T-cell (primary cell): ENCODE measurements around the gene CWC25. TPM values are rescaled to one million over a fixed set of nuclear protein-coding genes. Genes with fewer than 3 reads are reported as not detected.

Experiments used
- ATAC-seq, 4 experiments: fragments of 200-7000 bp in 3 of 4; fragments of 150-1000 bp in 1 of 4; cut with Tn5 transposase; replicated peaks in 1 of 4; 1 replicate in 3 of 4; 2 replicates in 1 of 4; pipeline ENCODE4 v1.10.0; 2021; ENCODE audit warnings: moderate library complexity in 3 of 4, mild to moderate bottlenecking in 2 of 4, moderate number of reproducible peaks in 1 of 4
- CTCF ChIA-PET, 2 donors: fragments of 300-600 bp; sonication (Branson Sonifier 250); formaldehyde crosslinking; loops; one replicate each; lab custom pipeline; 2022; ENCODE audit warnings: antibody characterized with exemption in 2 of 2; lab: Charles Lee
- POLR2A ChIA-PET, 2 donors: fragments of 300-600 bp; sonication (Branson Sonifier 250); formaldehyde crosslinking; loops; one replicate each; lab custom pipeline; 2022; ENCODE audit warnings: antibody characterized with exemption in 2 of 2; lab: Charles Lee
- DNase-seq, 35 experiments: peaks; one replicate each; pipeline versions ENCODE4 v3.0.0 to v3.0.0-alpha.2; 2013 to 2023
- H3K27ac ChIP-seq: one replicate; pipeline ENCODE4 v1.5.1; 2013; ENCODE audit warnings: low read length
- H3K27me3 ChIP-seq, 2 experiments: replicated peaks in 1 of 2; 1 replicate in 1 of 2; 2 replicates in 1 of 2; pipeline versions ENCODE4 v1.6.1 to v1.7.0; 2013; ENCODE audit warnings: low read length in 1 of 2, mixed read lengths in 1 of 2; ENCODE audit not compliant: control insufficient read depth in 2 of 2, insufficient read depth in 2 of 2; ENCODE audit errors: extremely low read depth in 1 of 2
- H3K36me3 ChIP-seq, 2 donors: 1 replicate in 1 of 2; 2 replicates in 1 of 2; pipeline versions ENCODE4 v1.6.1 to v1.7.0; 2013; ENCODE audit warnings: low read length in 1 of 2; ENCODE audit not compliant: control insufficient read depth in 2 of 2, insufficient read depth in 1 of 2; ENCODE audit errors: extremely low read depth in 1 of 2
- H3K4me1 ChIP-seq, 2 experiments: 1 replicate in 1 of 2; 2 replicates in 1 of 2; pipeline versions ENCODE4 v1.6.1 to v1.7.0; 2013; ENCODE audit warnings: low read length in 2 of 2, mixed read lengths in 1 of 2; ENCODE audit not compliant: insufficient read depth in 2 of 2, control insufficient read depth in 1 of 2; ENCODE audit errors: extremely low read depth in 1 of 2
- H3K4me3 ChIP-seq, 2 donors: 1 replicate in 1 of 2; 2 replicates in 1 of 2; pipeline versions ENCODE4 v1.5.1 to v1.7.0; 2013; ENCODE audit warnings: mild to moderate bottlenecking in 2 of 2, low read length in 1 of 2, moderate library complexity in 1 of 2; ENCODE audit not compliant: control insufficient read depth in 1 of 2; ENCODE audit errors: extremely low read depth in 1 of 2
- H3K9me3 ChIP-seq: 2 replicates; pipeline ENCODE4 v1.7.0; 2013
- H3K27ac Mint-ChIP-seq, 2 donors: one replicate each; pipeline ENCODE4 v1.8.0; 2020 to 2021; ENCODE audit warnings: mild to moderate bottlenecking in 2 of 2, mixed read lengths in 2 of 2
- H3K27me3 Mint-ChIP-seq, 2 donors: one replicate each; pipeline ENCODE4 v1.8.0; 2021 to 2022; ENCODE audit warnings: mixed read lengths in 2 of 2
- H3K36me3 Mint-ChIP-seq: one replicate; pipeline ENCODE4 v1.8.0; 2021; ENCODE audit warnings: mixed read lengths
- H3K4me1 Mint-ChIP-seq, 3 donors: one replicate each; pipeline ENCODE4 v1.8.0; 2020 to 2022; ENCODE audit warnings: mixed read lengths in 3 of 3, mild to moderate bottlenecking in 1 of 3
- H3K4me3 Mint-ChIP-seq, 3 donors: one replicate each; pipeline ENCODE4 v1.8.0; 2020 to 2022; ENCODE audit warnings: mild to moderate bottlenecking in 3 of 3, mixed read lengths in 3 of 3, moderate library complexity in 3 of 3
- H3K9me3 Mint-ChIP-seq, 3 donors: one replicate each; pipeline ENCODE4 v1.8.0; 2020 to 2022; ENCODE audit warnings: mixed read lengths in 3 of 3
- WGBS: methylation state at CpG from one replicate; pipeline ENCODE4 v1.1.5; 2013; ENCODE audit warnings: missing lambda C conversion rate; ENCODE audit not compliant: insufficient coverage; 5-methylcytosine and 5-hydroxymethylcytosine counted together
- total RNA-seq, 35 experiments: library from RNA in 6 of 35; stranded (reverse) in 6 of 35; fragments of 120-200 nt in 1 of 35; gene quantifications; one replicate each; pipeline versions ENCODE4 v1.2.1 to v1.2.4 and lab custom pipeline; 2013 to 2026

CWC25 gene
- total RNA-seq, 5 donors from 2014 or later (not counting 1 experiment from before 2014, with no cell fraction given) = 31.5 to 45.8 (median 44.3) TPM

DNA sequence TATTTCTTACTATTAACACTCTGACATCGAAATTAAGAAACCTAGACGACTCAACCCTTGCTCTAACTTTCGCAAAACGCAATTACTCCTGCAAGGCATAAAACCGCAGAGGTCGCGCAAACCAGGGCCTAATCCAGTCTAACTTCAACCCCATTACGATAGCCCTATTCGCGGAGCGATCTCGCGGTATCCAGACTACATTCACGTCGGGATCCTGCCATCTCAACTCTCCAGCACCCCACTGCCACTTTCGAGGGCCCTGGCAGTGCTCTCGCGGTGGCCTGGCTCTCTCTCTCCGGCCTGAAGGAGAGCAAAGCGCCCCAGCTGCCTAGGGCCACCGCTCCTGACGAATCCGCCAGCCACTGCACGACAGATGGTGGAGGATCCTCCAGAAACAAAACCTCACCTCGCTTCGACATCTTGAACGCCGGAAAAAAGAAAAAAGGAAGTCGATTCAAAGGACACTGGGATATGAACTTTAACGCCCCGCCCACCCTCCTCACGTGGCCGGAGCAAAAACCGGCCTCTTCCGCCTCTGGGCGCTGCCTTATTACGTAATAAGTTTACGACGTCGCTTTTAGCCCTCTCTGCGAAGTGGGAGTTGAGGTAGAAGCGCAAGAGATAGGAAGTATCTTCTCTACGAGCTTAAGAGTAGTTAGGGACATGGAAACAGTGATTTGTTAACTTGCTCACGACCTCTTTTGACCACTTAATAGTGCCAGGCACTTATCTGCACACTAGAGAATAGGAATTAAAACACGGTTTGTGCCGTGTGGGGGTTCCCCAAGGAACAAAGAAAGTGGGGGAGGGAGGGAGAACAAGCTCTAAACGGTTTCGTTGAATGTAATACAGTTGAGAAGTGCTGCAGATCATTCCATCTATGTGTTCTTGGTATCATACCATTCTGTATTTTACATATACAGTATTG, 28.4 kb upstream of the CWC25 start, which contains the start of gene RPL23:
TSS of gene RPL23 (minus strand) at position 430 of the 928 bp plus-strand sequence. CDS start at position 419, 11 bp downstream.
- Mint-ChIP-seq H3K9me3 (no peaks in the 10 kb centered on the region), H3K4me1 (peaks cover 41 to 47% (median 45%) of the 10 kb centered on the region in 3 donors), H3K27me3 (no peaks in the 10 kb centered on the region), H3K36me3 (peaks cover 44% of the 10 kb centered on the region), H3K27ac (peak within 1 kb of the TSS; percentile 98 to 99), H3K4me3 (peak within 1 kb of the TSS; percentile 91 to 96 (median 94))
- POLR2A ChIA-PET = interaction anchor here (0.5 to 2.6 kb wide), 11 partner anchors 15 to 129 kb away, joined by 3 to 26 read pairs (median 5); partner anchors contain the start of genes CWC25 (in 2 of the 2) and LASP1 (in 2 of the 2)
- H3K4me1 ChIP-seq = peaks cover 15 to 34% of the 10 kb centered on the region in 2 experiments
- no peaks in the 10 kb centered on the region for H3K9me3 ChIP-seq
- peak within 1 kb of the TSS; percentile 99 for H3K27ac ChIP-seq
- CTCF ChIA-PET = interaction anchor here in 1 of 2 donors (0.6 to 3.0 kb wide), 13 partner anchors 14 to 374 kb away, joined by 3 to 35 read pairs (median 4); partner anchors contain the start of genes CWC25 and LASP1
- peaks cover 9 to 43% of the 10 kb centered on the region in 2 donors for H3K36me3 ChIP-seq
- no peaks in the 10 kb centered on the region for H3K27me3 ChIP-seq
- peak within 1 kb of the TSS; percentile 68 to 90 for H3K4me3 ChIP-seq
- ATAC-seq (peak; percentile 85 to 92 (median 90)), DNase-seq (peak; percentile 74 to 96 (median 89))
- WGBS = 1% methylated on average over 28 of the region's 48 CpGs

DNA sequence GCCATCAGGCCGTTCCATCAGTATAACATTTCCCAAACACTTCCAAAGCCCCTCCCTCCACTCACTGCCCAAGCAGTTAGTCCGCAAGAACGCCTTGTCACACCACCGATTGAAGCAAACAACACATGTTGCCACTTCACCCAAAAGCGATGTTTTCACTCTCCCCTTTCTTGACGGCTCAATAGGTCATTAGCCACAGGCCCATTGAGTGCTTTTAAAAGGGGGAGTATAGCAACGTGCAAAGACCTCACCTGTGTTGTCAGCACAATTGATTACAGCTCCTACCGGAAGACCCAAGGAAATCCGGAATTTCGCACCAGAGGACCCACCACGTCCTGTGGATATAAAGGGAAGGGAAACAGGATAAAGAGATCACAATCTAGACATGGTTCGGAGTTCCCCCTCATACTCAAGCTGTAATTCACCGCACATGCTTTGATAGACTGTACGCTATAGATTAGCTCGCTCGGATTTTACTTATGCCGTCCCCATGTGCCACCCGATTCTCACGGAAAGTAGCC, 27.7 kb upstream of the CWC25 start:
- POLR2A ChIA-PET = interaction anchor here (0.6 to 2.6 kb wide), 7 partner anchors 11 to 161 kb away, joined by 3 to 26 read pairs (median 5); partner anchors contain the start of genes CWC25 (in 2 of the 2) and LASP1 (in 2 of the 2)
- Mint-ChIP-seq H3K27me3 (no peaks in the 10 kb centered on the region), H3K4me1 (peaks cover 41 to 47% (median 45%) of the 10 kb centered on the region in 3 donors), H3K27ac (peak overlapping the region; percentile 98 to 99), H3K9me3 (no peaks in the 10 kb centered on the region), H3K36me3 (peaks cover 48% of the 10 kb centered on the region), H3K4me3 (peak overlapping the region; percentile 91 to 96 (median 94))
- no peaks in the 10 kb centered on the region for H3K9me3 ChIP-seq
- no peaks in the 10 kb centered on the region for H3K27me3 ChIP-seq
- H3K27ac ChIP-seq = peak overlapping the region; percentile 99
- ATAC-seq (peak; percentile 25 to 59 (median 34)), DNase-seq (peak in 11 of 35 experiments; percentile 7 to 76 (median 19))
- H3K4me1 ChIP-seq = peaks cover 15 to 34% of the 10 kb centered on the region in 2 experiments
- peaks cover 9 to 51% of the 10 kb centered on the region in 2 donors for H3K36me3 ChIP-seq
- 0% methylated on average over 14 of the region's 19 CpGs for WGBS
- CTCF ChIA-PET = interaction anchor here in 1 of 2 donors (1.3 to 3.0 kb wide), 4 partner anchors 15 to 312 kb away, joined by 4 to 35 read pairs (median 7); partner anchors contain the start of genes CWC25 and LASP1
- H3K4me3 ChIP-seq = peak overlapping the region; percentile 68 to 90

DNA sequence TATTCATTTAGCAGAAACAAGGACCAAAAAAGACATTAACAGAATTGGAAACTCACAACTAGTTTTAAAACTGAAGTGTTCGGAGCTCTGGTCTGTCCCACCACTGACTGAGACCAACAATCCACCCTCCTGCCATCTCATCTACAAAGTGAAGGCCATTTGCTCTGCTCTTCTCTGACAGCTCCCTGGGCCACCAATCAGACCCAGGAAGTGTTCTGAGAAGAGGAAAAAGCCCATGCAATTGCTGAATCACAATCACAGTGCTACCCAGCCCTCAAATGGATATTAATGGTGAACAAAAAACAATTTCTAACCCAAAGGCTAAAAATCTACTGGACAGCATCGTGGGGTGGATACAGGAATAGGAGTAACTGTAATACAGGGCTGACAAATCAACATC, 26.3 kb upstream of the CWC25 start:
- Histone ChIP-seq H3K9me3 (no peaks in the 10 kb centered on the region), H3K4me1 (peaks cover 15 to 34% of the 10 kb centered on the region in 2 experiments), H3K36me3 (peaks cover 9 to 59% of the 10 kb centered on the region in 2 donors), H3K27ac (peak overlapping the region; percentile 99), H3K4me3 (no peak overlapping the region), H3K27me3 (no peaks in the 10 kb centered on the region)
- ATAC-seq = no peak
- H3K27ac Mint-ChIP-seq = peak overlapping the region; percentile 98 to 99
- peaks cover 41 to 47% (median 45%) of the 10 kb centered on the region in 3 donors for H3K4me1 Mint-ChIP-seq
- ChIA-PET CTCF (no interaction called here), POLR2A (interaction anchor here (0.6 to 2.4 kb wide), 3 partner anchors 26 to 146 kb away, joined by 3 to 6 read pairs (median 3); partner anchors contain the start of genes CWC25 (in 1 of the 2) and MLLT6 (in 1 of the 2))
- H3K27me3 Mint-ChIP-seq = no peaks in the 10 kb centered on the region
- H3K9me3 Mint-ChIP-seq = no peaks in the 10 kb centered on the region
- H3K4me3 Mint-ChIP-seq = peak overlapping the region; percentile 91 to 96 (median 94)
- no peak for DNase-seq
- no CpG with 5 or more reads among the region's 2 CpGs for WGBS
- H3K36me3 Mint-ChIP-seq = peaks cover 50% of the 10 kb centered on the region

DNA sequence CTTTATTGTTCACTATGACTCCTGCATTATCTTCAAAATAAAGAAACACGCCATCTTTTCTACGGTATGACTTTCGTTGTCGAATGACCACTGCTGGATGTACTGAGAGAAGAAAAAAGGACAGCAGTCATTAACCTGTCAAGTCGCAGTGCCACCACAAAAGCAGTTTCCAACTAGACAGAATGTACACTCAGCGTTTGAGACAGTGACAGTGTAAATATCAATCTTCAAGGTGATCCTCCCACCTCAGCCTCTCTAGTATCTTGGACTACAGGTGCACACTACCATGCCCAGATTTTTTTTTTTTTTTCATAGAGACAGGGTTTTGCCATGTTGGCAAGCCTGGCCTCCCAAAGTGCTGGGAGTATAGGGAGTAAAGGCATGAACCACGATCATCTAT, 25.3 kb upstream of the CWC25 start:
- Histone ChIP-seq H3K36me3 (peaks cover 9 to 59% of the 10 kb centered on the region in 2 donors), H3K9me3 (no peaks in the 10 kb centered on the region), H3K27me3 (no peaks in the 10 kb centered on the region), H3K4me1 (peaks cover 15 to 34% of the 10 kb centered on the region in 2 experiments), H3K27ac (no peak overlapping the region), H3K4me3 (no peak overlapping the region)
- WGBS = no CpG with 5 or more reads among the region's 7 CpGs
- no peak overlapping the region for H3K4me3 Mint-ChIP-seq
- H3K9me3 Mint-ChIP-seq = no peaks in the 10 kb centered on the region
- ChIA-PET POLR2A (interaction anchor here in 1 of 2 donors (0.6 kb wide), 1 partner anchor 319 kb away, joined by 8 read pairs; no protein-coding TSS in a partner anchor), CTCF (interaction anchor here in 1 of 2 donors (0.5 kb wide), 1 partner anchor 135 kb away, joined by 3 read pairs; no protein-coding TSS in a partner anchor)
- DNase-seq (no peak), ATAC-seq (no peak)
- peaks cover 50% of the 10 kb centered on the region for H3K36me3 Mint-ChIP-seq
- peak overlapping the region; percentile 30 to 60 for H3K27ac Mint-ChIP-seq
- peaks cover 41 to 47% (median 45%) of the 10 kb centered on the region in 3 donors for H3K4me1 Mint-ChIP-seq
- H3K27me3 Mint-ChIP-seq = no peaks in the 10 kb centered on the region

DNA sequence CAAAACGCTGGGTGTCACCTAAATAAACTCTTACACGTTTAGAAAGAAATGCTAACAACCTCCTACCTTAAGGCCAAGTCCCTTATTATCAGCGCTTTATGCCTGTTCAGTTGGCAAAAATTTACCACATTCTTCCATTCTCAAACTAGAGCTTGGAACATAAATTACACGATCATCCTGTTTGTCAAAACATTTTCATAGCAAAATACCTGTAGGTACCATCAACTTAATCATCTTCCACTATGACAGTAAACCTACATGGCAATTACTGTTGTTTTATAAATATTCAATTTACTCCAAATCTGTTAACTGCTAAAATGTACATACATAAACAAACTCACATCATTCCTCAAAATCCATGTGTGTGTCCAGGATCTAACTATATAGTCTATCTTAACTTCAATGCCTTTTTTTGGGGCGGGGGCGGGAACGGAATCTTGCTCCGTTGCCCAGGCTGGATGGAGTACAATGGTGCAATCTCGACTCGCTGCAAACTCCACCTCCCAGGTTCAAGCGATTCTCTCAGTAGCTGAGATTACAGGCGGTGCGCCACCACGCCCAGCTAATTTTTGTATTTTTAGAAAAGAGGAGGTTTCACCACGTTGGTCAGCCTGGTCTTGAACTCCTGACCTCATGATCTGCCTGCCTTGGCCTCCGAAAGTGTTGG, 24.0 kb upstream of the CWC25 start:
- ATAC-seq (no peak), DNase-seq (no peak)
- Histone ChIP-seq H3K4me1 (peaks cover 12 to 26% of the 10 kb centered on the region in 2 experiments), H3K27me3 (no peaks in the 10 kb centered on the region), H3K36me3 (peaks cover 9 to 59% of the 10 kb centered on the region in 2 donors), H3K9me3 (no peaks in the 10 kb centered on the region), H3K27ac (no peak overlapping the region), H3K4me3 (no peak overlapping the region)
- CTCF ChIA-PET = no interaction called here
- Mint-ChIP-seq H3K36me3 (peaks cover 50% of the 10 kb centered on the region), H3K9me3 (no peaks in the 10 kb centered on the region), H3K27me3 (no peaks in the 10 kb centered on the region), H3K4me1 (peaks cover 40 to 43% (median 41%) of the 10 kb centered on the region in 3 donors), H3K27ac (no peak overlapping the region), H3K4me3 (no peak overlapping the region)
- POLR2A ChIA-PET = no interaction called here
- 81% methylated on average over 5 of the region's 16 CpGs for WGBS
